WERI-Rb-1 (cell line): Measurements from ENCODE around the gene AQR.
"Not testable (repeated sequence)": the region's sequence is repeated elsewhere in the genome, so short reads cannot be mapped to it uniquely, and the experiment has no call there.

Experiments
- DNase-seq: peaks from one replicate; pipeline ENCODE4 v3.0.0-alpha.2; 2020
- H3K27ac ChIP-seq: fragments of 250-450 bp; sonication (Bioruptor Pico); 2 replicates; pipeline ENCODE4 v1.5.1; 2020; ENCODE audit warnings: mild to moderate bottlenecking, moderate library complexity
- H3K27me3 ChIP-seq: fragments of 250-450 bp; sonication (Bioruptor Pico); 2 replicates; pipeline ENCODE4 v1.5.1; 2021; ENCODE audit warnings: mild to moderate bottlenecking, low read depth, moderate library complexity; ENCODE audit not compliant: insufficient read depth, severe bottlenecking
- H3K36me3 ChIP-seq: fragments of 250-450 bp; sonication (Bioruptor Pico); 2 replicates; pipeline ENCODE4 v1.5.1; 2020; ENCODE audit warnings: mild to moderate bottlenecking, moderate library complexity
- H3K4me3 ChIP-seq: 2 replicates; pipeline ENCODE4 v1.5.1; 2011; ENCODE audit warnings: low read depth, mild to moderate bottlenecking, control low read depth, low read length
- H3K9me3 ChIP-seq: fragments of 250-450 bp; sonication (Bioruptor Pico); 2 replicates; pipeline ENCODE4 v1.5.1; 2021; ENCODE audit warnings: mild to moderate bottlenecking, moderate library complexity; ENCODE audit not compliant: severe bottlenecking
- TF ChIP-seq, protein P1 (sequence below): IDR thresholded peaks from 2 replicates; pipeline ENCODE4 v1.5.1; 2011; ENCODE audit warnings: low read depth, mild to moderate bottlenecking, control low read depth, inconsistent platforms, low read length

The AQR gene

DNA sequence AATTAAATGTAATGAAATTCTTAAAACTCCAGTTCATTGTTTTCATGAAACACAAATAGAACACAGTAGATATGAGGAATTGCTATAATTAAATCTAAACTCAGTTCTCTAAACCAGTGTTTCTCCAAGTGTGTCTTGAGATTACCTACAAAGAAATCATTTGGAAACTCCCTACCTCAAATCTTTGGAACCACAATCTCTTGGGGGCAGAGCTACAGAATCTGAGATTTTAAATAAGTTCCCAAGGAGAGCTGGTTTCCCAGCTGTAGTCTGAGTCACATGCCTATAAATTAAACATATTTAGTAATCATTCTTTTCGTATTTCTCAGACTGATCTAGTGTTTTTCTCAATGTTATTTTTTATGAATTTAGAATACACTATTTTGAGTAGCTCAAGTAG is 157.2 kb downstream of the AQR start:
- DNase-seq: no peak
- Histone ChIP-seq H3K36me3 (no peaks in the 10 kb centered on the region), H3K27me3 (no peaks in the 10 kb centered on the region), H3K27ac (no peak overlapping the region), H3K4me3 (no peak overlapping the region), H3K9me3 (peaks cover 2% of the 10 kb centered on the region)
- TF ChIP-seq, protein P1, sequence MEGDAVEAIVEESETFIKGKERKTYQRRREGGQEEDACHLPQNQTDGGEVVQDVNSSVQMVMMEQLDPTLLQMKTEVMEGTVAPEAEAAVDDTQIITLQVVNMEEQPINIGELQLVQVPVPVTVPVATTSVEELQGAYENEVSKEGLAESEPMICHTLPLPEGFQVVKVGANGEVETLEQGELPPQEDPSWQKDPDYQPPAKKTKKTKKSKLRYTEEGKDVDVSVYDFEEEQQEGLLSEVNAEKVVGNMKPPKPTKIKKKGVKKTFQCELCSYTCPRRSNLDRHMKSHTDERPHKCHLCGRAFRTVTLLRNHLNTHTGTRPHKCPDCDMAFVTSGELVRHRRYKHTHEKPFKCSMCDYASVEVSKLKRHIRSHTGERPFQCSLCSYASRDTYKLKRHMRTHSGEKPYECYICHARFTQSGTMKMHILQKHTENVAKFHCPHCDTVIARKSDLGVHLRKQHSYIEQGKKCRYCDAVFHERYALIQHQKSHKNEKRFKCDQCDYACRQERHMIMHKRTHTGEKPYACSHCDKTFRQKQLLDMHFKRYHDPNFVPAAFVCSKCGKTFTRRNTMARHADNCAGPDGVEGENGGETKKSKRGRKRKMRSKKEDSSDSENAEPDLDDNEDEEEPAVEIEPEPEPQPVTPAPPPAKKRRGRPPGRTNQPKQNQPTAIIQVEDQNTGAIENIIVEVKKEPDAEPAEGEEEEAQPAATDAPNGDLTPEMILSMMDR: no peak

DNA sequence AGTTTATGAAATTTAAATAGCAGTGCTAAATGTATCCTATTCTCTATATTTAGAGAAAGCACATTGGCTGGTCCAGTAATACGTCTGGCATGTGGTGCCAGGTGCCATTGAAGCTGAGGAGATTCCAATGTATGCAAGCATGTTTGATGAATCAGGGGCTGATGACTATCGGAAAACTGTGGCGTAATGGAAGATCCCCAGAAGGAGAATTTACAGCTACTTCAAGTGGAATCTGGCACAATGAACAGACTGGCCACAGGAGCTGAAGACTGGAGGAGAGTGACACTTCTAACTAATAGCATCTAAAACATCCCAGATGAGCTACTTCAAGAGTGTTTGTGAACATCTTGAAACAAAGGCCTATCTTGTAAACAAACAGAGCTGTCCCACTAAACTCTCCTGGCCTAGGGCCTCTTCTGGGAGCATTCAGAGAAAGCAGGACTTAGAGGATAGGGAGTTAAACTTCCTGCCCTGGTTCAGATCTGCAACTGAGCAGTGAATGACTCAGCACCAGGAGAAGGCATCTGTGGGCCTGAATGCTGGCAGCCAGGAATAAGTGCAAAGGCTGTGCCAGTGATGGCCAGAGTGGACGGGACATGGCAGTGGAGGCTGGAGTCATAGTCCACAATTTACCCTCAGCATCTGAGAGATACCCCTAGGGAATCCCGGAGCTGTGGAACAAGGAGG is 159.0 kb downstream of the AQR start:
- Histone ChIP-seq H3K4me3 (no peak overlapping the region), H3K36me3 (no peaks in the 10 kb centered on the region), H3K27me3 (no peaks in the 10 kb centered on the region), H3K27ac (no peak overlapping the region), H3K9me3 (peaks cover 2% of the 10 kb centered on the region)
- TF ChIP-seq, protein P1: no peak
- DNase-seq: no peak

DNA sequence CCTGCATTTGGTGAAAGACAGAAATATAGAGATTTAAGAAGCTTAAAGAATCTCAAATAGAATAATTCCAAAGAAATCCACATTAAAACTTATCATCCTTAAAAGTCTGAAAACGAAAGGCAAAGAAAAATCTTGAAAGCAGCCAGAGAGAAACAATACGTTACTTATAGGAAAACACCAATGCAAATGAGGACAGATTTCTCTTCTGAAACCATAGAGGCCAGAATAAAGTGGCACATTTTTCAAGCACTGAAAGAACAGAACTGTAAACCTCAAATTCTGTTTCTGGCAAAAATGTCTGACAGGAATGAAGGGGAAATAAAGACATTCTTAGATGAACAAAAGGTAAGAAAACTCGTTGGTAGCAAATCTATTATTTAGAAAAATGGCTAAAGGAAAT is 160.4 kb downstream of the AQR start:
- H3K4me3 ChIP-seq: no peak overlapping the region
- H3K27me3 ChIP-seq: no peaks in the 10 kb centered on the region
- TF ChIP-seq, protein P1: no peak
- peaks cover 2% of the 10 kb centered on the region for H3K9me3 ChIP-seq
- no peak overlapping the region for H3K27ac ChIP-seq
- H3K36me3 ChIP-seq: no peaks in the 10 kb centered on the region
- DNase-seq: no peak

DNA sequence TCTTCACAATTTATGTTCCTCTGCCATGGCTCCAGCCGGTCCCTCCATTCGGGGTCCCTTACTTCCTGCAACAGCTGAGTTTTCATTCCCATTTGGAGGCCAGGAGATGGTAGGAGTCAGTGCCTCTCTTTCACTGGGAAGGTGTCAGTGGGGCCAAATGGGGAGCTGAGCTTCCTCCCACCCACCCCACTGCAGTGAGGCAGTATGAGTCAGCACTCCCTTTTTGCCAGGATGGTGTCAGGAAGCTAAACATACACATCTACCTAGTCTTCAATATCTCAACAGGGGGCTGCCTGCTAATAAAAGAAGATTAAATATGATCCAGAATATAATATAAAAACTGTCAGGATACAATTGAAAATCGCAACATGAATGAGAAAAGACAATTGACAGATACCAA is 161.5 kb downstream of the AQR start:
- no peak overlapping the region for H3K4me3 ChIP-seq
- TF ChIP-seq, protein P1: no peak
- no peak overlapping the region for H3K27ac ChIP-seq

DNA sequence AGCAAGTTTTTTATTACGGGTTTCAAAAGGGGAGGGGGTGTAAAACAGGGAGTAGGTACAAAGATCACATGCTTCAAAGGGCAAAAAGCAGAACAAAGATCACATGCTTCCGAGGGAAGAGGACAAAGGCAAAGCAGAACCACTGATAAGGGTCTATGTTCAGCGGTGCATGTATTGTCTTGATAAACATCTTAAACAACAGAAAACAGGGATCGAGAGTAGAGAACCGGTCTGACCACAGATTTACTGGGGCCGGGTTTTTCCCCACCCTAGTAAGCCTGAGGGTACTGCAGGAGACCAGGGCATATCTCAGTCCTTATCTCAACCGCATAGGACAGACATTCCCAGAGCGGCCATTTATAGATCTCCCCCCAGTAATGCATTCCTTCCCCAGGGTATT is 162.3 kb downstream of the AQR start:
- not testable (repeated sequence) for H3K36me3 ChIP-seq, H3K27me3 ChIP-seq, H3K27ac ChIP-seq, H3K4me3 ChIP-seq, DNase-seq, H3K9me3 ChIP-seq

More for the DNA sequence above, 161.5 kb downstream of the AQR start:
- H3K27me3 ChIP-seq: no peaks in the 10 kb centered on the region
- DNase-seq: no peak
- peaks cover 2% of the 10 kb centered on the region for H3K9me3 ChIP-seq
- no peaks in the 10 kb centered on the region for H3K36me3 ChIP-seq

DNA sequence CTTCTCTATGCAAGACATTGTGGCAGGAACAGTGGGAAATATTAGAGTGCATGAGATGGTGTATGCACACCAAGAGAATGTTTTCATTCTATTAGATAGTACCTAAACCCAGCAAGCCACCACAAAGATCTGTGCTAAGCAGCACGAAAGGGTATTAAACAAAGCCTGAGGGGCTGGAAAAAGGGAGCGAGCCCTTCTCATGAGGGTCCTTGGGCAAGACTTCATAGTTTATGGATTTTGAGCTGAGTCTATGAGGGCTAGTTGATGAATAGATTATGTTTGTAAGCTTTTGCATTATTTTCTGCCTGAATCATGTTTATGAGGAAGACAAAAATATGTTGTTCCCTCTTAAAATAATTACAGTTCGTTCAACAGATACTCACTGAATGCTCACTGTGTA is 164.8 kb downstream of the AQR start:
- DNase-seq: no peak
- TF ChIP-seq, protein P1: no peak
- Histone ChIP-seq H3K27me3 (no peaks in the 10 kb centered on the region), H3K36me3 (no peaks in the 10 kb centered on the region), H3K4me3 (no peak overlapping the region), H3K27ac (no peak overlapping the region), H3K9me3 (peaks cover 2% of the 10 kb centered on the region)
